AG20443 (cell line): ENCODE results near the gene PPP4R4.
"Not testable (repeated sequence)": the region's sequence is repeated elsewhere in the genome, so short reads cannot be mapped to it uniquely, and the experiment has no call there.

Experiments
- DNase-seq: peaks from one replicate; pipeline ENCODE4 v3.0.0; 2012; ENCODE audit warnings: low spot score, mixed read lengths

The PPP4R4 gene

DNA sequence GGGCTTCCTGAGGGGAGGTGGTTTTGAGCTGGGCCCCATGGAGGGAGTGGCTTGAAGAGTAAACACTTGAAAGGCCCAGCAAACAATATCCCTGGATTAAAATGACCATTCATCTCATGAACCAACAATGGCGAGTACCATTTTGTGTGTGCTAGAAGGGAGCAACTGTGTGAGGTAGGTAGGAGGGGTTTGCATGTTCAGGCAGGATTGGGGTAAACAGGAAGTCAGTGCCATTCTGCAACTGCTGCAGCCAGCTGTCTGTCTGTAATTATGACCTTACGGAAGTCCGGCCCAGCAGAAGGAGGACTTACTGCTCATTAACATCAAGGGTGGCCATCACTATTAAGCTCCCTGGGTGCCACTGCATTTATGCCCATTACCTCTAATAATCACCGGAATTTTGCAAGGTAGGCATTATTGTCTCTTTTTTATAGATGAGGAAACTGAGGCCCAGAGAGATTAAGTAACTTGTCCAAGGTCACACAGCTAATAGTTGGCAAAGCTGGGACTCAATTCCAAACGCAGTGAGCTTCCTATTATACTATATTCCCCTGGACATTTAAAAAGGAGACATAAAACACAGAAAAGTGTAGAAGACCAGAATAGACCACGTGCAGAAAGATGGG, 28.1 kb upstream of the PPP4R4 start:
- no peak for DNase-seq

DNA sequence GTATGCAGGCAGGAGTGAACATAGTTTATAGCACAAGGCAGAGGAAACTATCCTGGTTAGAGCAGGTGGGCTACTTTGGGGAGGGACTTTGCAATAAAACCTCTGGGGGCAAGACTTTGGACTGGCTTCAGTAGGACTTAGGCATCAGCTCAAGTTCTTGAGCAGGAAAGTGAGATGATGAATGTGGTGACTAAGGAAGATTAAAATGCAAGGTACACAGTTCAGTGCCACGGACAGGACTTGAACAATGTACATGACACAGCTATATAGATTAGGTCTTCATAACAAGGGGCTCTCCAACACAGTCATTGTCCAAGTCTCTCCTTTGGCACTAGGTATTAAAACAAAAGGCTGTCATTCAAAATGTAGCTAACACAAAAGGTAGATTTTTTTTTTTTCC, 21.4 kb upstream of the PPP4R4 start:
- DNase-seq = no peak

DNA sequence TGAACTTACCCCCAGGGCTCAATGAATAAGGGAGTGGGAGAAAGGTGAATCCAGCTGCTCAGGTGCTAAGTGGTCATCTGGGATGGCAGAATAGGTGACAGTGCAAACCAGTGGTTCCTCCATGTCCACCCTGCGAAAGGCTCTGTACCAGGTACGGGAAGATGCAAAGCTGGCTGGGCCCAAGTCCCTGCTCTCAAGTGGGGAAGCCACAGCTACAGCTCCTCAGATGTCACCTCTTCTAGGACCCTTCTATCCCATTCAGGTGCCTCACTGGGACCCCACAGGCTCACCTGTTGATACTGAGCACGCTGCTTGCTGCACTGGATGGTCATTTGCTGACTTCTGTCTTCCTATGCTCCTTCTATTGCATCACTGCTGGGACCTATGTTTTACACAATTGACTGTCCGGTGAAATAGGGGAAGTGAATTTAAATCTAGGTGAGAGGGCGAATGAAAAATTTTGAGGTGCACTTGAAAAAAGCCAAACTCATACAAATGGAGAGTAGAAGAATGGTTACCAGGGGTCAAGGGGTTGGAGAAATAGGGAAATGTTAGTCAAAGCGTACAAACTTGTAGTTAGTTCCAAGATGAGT, 20.3 kb upstream of the PPP4R4 start:
- no peak for DNase-seq

DNA sequence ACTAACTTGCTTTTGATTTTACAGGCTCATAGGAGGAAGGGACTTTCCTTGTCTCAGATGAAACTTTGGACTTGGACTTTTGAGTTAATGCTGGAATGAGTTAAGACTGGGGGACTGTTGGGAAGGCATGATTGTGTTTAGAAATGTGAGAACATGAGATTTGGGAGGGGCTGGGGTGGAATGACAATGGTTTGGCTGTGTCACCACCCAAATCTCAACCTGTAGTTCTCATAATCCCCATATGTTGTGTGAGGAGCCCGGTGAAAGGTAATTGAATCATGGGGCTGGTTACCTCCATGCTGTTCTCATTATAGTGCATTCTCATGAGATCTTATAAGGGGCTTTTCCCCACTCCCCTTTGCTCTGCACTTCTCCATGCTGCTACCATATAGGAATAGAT, 18.0 kb upstream of the PPP4R4 start:
- not testable (repeated sequence) for DNase-seq

DNA sequence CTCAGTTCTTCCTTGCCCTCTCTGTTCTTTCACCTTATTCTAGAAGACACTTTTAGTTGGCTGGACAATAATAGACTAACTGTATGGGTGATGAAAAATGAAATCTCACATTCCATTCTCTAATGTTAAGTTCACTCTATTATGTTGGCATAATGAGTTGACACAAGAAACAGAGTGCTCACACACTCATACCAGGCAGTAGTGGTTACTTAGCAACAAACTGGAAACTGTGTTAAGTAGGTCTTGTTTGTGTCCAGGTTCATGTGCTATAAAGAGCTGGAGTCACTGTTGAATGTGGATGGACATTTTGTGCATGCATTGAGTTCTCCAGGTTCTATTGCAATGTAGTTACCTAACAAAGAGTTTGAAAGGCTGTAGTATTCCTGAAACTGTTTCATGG, 16.9 kb upstream of the PPP4R4 start:
- DNase-seq = no peak

DNA sequence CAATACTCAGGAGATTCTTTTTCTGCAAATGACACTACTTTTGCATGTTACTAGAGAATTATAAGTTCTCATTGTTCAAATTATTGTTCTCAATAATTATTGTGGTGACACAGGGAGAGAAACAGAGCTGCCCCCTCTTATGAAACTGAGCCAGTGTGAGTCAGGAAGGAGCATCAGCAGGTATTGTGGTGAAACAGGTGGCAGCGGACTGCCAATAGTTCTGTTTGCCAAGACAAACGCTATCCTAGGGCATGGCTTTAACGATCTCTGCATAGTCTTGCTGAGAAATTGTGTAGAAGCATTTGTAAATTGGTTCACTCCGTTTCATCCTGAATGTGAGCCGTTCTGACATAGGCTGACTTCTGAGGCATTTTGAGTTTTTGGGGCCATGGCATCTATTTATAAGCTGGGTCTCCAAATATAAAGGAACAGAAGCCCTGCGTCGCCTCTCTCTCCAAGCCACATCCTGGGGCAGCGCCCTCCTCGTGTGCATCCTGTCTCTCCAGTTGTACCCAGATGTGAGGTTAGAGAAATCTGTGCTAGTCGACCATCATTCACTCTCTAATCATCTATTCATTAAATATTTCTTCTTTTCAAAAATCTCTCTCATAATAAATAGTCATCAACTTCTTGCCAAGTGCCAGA, 15.8 kb upstream of the PPP4R4 start:
- DNase-seq = no peak

DNA sequence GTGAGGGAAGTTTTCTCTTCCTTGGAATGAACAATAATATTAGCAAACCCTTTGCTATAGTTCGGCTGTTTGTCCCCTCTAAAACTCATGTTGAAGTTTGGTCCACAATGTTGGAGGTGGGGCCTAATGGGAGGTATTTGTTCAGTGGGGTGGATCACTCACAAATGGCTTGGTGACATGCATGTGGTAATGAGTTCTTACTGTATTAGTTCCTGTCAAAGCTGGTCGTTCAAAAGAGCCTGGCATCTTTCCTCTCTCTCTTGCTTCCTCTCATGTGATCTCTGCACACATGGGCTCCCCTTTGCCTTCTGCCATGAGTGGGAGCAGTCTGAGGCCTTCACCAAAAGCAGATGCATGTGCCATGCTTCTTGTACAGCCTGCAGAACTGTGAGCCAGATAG, 13.1 kb upstream of the PPP4R4 start:
- DNase-seq = no peak

DNA sequence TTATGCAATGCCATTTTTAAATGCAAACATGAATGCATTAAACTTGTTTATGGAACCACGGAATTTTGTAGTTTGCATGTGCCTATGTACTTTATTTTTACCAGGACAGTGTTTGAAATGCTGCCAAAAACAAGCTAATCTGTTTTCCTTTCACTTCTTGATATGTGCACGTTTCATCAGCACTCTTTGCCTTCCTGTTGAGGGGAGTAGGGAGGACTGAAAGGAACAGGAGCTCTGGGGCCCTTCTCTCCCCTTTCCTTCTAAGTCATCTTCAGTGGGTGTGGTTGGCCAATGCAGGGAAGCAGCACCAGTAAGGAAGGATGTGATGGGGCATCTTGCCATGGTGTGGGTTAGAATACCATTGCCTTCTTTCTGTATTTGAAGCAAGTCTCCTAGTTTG, 12.1 kb upstream of the PPP4R4 start:
- DNase-seq = no peak

DNA sequence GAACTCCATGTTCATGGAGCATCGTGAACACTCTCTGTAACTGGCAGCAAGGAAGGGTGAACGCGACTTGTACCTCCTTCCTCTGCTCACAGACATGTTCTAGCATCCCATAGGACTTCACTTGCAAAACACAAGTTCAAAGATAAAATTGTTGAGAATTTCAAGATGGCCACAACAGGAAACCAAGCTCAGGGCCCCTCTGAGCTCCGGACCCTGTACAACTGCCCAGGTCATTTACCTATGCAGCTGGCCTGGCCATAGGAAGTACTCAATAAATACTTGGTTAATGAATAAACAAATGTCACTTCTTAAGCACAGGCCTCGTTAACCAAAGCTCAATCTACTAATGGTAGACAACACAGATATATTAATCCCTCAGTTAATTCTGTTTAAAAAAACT, 11.7 kb upstream of the PPP4R4 start:
- no peak for DNase-seq

DNA sequence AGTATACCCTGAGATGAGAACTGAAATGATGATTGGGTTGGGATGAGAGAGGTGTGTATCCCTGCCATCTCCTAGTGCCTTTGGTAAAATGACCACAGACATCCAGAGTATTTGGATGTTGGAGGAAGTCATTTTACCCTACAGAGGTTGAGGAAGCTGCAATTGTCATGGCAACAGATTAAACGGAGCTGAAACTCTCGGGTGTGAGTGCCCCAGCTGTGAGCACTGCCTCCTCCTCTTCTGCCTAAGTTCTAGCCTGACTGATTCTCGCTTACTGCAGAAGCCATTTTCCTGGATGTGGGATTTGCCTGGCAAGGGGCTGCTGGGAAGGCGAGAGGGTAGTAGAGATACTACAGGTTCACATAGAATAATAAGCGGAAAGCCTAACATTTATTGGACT, 10.3 kb upstream of the PPP4R4 start:
- no peak for DNase-seq

DNA sequence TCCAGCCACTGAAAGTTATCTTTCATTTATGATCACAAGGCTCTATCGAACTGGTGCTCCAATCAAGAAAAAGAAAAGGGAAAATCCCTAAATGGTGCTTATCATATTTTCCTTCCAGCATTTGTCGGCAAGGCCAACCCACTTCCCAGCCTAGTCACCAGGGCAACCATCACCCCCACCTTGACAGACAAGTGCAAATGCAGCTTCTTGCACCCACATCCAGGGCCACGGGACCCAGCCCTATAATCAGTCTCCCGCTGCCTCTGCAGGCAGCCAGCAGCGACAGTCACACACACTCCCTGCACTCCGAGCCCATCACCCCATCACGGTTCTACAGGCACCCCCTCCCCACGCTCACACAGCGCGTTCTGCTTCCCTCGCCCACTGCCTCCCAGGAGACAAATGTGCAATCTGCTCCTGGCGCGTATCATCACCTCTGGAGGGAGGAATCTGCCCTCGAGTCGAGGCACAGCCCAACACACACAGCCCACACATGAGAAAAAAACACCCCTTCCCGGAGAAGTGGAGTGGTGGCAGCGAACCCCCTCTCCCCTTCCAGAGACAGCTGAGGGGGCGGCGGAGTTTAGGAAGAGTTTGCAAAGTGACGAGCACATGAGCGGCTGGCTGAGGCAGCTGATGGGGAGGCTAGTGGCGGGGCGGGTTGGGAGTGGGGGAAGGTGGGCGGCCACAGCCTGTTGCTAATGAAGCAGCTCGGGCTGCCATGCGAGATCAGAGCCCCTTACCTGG, 9.3 kb upstream of the PPP4R4 start:
- DNase-seq = no peak

DNA sequence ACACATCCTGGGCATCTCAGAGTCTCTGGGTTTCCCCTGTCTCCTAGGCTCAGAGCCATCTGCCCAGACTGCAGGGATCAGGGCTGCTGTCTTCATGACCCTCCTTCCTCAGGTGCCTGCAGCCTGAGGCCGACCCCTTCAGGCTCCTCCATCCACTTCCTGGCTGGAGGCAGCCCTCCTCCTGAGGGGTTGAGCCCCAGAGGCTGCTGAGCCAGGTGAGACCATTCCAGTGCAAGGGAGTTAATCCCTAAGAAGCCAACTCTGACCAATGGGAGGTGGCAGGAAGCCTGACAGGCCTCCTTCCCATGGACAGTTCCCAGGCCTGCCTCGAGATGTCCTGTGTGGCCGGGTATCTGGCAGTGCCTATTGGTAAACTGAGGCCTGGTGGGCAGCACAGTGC, 8.4 kb upstream of the PPP4R4 start:
- DNase-seq = no peak

DNA sequence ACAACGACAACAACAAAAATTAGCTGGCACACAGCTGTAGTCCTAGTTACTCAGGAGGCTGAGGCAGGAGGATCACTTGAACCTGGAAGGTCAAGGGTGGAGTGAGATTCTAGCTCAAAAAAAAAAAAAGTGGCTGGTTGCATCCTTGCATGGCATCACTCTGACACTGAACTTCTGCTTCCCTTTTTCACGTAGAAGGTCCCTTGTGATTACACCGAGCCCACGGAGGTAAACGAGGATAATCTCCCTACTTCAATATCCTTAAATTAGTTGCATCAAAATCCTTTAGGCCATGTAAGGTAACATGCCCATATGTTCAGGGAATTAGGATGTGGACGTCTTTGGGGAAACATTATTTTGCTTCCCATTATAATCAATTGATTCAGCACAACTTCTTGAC, 4.0 kb upstream of the PPP4R4 start:
- DNase-seq = no peak

DNA sequence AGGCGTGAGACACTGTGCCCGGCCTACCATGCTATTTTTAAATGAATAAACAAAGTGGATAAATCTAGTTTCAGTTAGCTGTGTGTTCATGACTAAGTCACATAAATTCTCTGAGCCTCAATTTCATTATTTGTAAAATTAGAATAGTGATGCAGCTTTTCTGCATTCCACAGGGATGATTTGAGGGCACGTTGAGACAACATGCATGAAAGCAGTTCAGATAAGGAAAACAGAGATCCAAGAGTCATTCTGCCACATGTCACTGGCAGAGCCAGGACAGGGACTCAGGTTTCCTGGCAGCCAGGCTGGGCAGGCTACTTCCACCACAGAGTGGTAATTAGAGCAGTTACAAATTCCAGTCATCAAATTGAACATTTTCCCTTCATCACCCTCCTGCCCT, 2.9 kb upstream of the PPP4R4 start:
- DNase-seq = peak; percentile 50

DNA sequence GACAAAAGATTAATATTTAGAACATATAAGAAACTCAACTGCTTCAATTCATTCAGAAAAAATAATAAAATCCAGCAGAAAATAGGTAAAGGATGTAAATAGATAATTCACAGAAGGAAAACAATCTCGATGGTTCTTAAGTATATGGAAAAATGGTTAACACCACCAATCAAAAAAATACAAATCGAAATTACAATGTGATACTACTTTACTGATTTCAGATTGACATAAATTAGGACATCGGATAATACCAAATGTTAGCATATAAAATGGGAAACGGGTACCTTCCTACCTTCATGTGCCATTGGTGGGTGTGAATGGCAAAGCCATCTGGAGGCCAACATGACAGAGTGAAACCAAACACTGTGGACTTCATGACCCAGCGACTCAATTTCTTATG, 1.6 kb upstream of the PPP4R4 start:
- no peak for DNase-seq

DNA sequence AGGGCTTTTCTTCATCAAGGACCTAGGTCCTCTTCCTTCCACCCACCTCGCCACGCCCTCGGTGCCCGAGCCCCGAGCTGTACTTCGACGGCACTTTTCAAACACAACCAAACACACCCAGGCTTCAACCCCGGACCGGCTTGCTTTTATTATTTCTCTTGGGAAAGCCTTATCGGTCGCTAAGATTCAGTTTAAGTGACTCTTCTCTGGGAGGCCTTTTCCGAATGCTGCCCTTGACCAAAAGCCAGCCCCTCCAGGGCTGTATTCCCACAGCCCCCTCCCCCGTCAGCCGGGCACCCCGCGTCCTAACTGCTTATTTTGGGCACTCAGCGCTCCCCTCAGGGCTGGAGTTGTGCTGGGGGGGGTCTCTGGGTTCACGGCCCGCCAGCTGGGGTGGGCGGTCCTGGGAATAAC, 644 bp upstream of the PPP4R4 start:
- peak; percentile 12 for DNase-seq

DNA sequence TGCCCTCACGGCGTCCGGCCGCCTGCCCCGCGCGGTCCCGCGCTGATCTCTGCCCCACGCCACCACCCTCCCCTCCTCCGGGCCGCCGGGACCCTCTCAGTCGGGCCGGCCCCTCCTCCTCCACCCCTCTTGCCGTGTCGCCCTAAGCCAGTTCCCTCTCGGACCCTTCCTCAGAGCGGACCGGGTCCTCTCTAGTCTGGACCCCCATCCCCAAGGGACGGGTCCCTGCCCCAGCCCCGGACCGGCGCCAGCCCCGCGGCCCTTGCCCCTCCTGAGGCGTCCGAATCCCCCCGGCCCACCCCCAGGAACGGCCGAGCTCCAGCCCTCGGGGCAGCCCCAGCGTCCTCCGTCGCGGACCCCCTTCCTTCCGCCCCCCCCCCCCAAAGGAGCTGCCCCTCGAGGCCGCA, 485 bp downstream of the PPP4R4 start:
- no peak for DNase-seq

DNA sequence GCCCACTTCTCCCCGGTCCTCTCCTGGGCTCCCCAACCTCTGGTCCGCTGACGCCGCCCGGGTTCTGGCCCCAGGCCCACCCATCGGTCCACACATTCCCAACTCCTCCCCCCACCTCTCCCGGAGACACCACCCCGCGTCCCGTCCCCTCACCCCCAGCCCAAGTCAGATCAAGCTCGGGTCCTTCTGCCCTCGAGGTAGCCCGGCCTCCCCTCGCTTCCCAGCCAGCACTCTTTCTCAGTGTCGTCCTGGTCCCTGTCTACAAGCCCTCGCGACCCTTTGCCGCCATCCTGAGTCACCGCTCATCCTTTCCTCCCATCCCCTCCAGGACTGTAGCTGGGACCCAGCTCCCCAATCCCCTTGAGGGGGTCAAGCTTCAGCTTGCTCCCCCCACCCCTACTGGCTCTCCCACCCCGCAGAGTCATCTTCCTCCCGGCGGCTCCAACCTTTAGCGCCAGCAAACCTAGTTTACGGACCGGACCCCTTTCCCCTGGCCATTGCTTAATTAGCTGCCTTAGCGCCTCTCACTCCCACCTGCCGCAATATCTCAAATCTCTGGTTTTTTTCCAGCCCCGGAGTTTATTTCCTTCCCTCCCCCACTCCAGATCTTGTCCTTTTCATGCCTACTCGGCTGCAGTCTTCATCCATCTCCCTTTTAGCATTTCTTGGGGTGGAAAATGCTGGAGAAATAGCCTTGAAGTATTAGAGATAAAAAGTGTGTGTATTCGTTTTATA, 1.1 kb downstream of the PPP4R4 start:
- DNase-seq = peak; percentile 11

DNA sequence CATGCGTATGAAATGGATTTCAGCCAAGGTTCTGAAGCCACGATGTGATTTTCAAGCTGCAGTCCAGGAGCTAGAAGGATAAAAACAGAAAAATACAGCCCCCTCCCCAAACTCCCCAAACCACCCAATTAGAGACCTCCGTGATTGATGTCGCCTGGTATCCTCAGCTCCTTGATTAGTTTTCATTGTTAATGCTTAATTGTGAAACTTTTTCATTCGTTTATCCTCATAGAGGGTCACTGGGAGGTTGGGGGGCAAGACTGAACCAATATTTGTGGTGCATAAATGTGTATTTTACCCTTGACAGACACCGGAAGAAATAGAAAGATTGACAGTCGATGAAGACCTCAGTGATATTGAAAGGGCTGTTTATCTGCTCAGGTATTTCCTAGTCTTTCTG, 1.6 kb downstream of the PPP4R4 start:
- DNase-seq = no peak

DNA sequence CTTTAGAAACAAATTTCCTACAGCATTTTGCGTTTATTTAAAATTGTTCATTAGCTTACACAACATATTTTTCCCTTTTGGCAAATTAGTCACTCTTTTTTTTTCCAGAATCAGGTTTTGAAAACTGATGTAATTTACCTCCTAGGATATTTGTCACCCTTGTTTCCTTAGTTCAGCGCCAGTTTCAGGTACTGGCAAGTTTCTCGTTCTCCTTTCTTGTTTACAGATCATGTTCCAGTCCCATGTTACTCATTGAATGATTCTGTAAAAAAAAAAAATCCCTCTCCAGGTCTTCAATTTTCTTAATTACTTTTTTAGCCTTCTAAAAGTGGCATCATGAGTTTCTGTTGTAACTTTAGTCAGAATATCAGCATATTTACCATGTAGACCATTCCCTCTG, 2.7 kb downstream of the PPP4R4 start:
- DNase-seq = no peak

DNA sequence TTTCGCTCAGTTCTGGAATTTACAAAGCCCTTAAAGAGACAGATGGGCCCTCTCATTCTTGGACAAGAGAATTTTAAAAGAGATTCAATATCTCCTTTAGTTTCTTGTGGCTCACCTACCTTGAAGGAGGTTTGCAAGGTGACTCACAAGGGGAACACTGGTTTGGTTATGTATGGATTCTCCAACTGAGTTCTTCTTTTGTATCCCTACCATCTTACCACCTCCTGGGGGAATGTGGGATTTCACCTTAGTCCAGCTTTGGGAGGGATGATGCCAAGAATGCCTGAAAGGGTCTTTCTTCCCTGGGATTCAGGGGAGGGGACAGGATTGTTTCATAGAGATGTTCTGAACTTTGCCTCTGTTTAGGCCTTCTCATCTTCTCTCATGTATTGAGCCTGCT, 3.7 kb downstream of the PPP4R4 start:
- no peak for DNase-seq

DNA sequence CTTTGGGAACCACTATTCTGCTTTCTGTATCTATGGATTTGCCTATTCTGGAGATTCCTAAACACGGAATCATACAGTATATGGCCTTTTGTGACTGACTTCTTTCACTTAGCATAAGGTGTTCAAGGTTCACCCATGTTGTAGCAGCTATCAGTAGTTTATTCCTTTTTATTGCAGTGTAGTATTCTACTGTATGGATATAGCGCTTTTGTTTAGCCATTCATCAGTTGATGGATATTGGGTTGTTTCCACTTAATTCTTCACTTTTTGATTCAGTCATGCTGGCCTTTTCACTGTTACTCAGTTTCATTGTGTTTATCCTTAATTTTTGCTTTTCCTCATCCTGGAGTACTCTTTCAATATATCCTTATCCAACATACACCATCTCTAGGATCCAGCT, 5.1 kb downstream of the PPP4R4 start:
- no peak for DNase-seq
